ENCODE data around the gene MAN2A1. TPM values are rescaled to one million over a fixed set of nuclear protein-coding genes. Genes with fewer than 3 reads are reported as not detected.

The MAN2A1 gene
- total and polyA plus RNA-seq, 12 donors, result 11.7 to 123 (median 83.2) TPM

DNA sequence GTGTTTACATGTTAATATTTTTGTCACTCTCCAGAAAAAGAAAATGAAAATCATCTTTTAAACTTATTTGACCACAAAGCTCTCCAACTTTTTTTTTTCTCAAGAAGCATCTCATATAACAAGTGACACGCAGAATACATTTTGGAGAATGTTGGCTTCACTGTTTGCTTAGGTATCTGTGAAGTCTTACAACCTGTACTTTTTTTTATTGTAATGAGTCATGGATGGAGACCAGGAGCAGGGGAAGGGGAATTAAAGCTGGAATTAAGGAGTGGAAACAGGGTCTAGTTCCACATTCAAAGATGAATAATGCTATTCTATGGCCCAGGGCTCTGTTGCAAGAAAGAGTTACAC lies 211.9 kb downstream of the MAN2A1 start:
- 85 to 94% (median 88%) methylated on average over 1 of the region's 1 CpG for WGBS, 4 donors
- no peak for DNase-seq
- intact Hi-C loops (cut with DNase I), result no loop called here
- Histone ChIP-seq H3K36me3 (replicated peaks in 1 of 2) (no peaks in the 10 kb centered on the region), H3K4me1 (replicated peaks in 1 of 2) (no peaks in the 10 kb centered on the region), H3K27me3 (no peaks in the 10 kb centered on the region), H3K9me3 (replicated peaks in 1 of 3) (no peaks in the 10 kb centered on the region), H3K4me3 (no peak overlapping the region), H3K27ac (no peak overlapping the region)
- TF ChIP-seq, protein P1, sequence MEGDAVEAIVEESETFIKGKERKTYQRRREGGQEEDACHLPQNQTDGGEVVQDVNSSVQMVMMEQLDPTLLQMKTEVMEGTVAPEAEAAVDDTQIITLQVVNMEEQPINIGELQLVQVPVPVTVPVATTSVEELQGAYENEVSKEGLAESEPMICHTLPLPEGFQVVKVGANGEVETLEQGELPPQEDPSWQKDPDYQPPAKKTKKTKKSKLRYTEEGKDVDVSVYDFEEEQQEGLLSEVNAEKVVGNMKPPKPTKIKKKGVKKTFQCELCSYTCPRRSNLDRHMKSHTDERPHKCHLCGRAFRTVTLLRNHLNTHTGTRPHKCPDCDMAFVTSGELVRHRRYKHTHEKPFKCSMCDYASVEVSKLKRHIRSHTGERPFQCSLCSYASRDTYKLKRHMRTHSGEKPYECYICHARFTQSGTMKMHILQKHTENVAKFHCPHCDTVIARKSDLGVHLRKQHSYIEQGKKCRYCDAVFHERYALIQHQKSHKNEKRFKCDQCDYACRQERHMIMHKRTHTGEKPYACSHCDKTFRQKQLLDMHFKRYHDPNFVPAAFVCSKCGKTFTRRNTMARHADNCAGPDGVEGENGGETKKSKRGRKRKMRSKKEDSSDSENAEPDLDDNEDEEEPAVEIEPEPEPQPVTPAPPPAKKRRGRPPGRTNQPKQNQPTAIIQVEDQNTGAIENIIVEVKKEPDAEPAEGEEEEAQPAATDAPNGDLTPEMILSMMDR (IDR thresholded peaks at IDR 0.05), result no peak
- no peak for TF ChIP-seq POLR2A (IDR thresholded peaks at IDR 0.05)

DNA sequence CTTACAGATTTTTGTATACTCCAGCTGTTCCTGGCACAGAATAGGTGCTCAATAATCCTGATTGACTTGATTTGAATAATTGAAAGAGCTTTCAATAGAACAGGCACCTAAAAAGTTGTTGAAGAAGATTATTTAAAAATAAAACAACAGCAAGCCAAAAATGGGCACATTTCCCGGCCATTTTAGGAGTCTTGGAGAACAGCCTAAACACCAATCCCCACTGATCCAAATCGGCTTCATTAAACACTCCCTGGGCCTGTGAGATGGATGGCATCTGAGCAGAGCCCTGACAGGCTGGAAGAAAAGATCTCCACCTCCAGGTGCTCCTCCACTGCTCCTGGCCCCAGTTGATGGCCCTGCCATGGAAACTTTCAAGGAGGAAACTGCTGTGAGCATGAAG lies 213.3 kb downstream of the MAN2A1 start:
- no peak for DNase-seq
- no peak overlapping the region for H3K27ac ChIP-seq
- no peak overlapping the region for H3K4me3 ChIP-seq
- H3K4me1 ChIP-seq (replicated peaks in 1 of 2), result no peaks in the 10 kb centered on the region
- TF ChIP-seq POLR2A (IDR thresholded peaks at IDR 0.05), result no peak
- TF ChIP-seq, protein P1 (IDR thresholded peaks at IDR 0.05), result no peak
- intact Hi-C loops (cut with DNase I), result no loop called here
- WGBS, 4 donors, result 67 to 84% (median 71%) methylated on average over 2 of the region's 2 CpGs
- no peaks in the 10 kb centered on the region for H3K27me3 ChIP-seq
- H3K9me3 ChIP-seq (replicated peaks in 1 of 3), result no peaks in the 10 kb centered on the region
- H3K36me3 ChIP-seq (replicated peaks in 1 of 2), result no peaks in the 10 kb centered on the region

DNA sequence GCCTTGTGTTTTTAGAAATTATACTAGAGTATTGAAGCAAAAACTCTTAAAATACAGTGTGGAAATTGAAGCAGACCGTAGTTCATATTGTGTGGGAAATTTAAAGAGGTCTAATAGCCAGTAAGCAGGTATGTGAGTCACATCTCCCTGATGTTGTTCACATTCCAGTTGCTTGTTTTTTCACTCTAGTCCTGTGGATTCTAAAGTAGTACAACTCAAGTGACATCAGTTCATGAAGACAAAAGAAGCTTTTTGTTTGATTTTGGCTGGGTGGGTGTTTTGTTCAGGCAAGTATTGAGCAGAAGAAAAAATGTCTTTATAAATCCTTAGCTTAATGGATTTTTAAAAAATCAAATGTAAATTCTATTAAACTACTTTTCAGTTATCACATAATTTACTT lies 216.2 kb downstream of the MAN2A1 start:
- Histone ChIP-seq H3K4me3 (no peak overlapping the region), H3K27me3 (no peaks in the 10 kb centered on the region), H3K36me3 (replicated peaks in 1 of 2) (no peaks in the 10 kb centered on the region), H3K4me1 (replicated peaks in 1 of 2) (no peaks in the 10 kb centered on the region), H3K9me3 (replicated peaks in 1 of 3) (no peaks in the 10 kb centered on the region), H3K27ac (no peak overlapping the region)
- intact Hi-C loops (cut with DNase I), result no loop called here
- no peak for DNase-seq
- TF ChIP-seq POLR2A (IDR thresholded peaks at IDR 0.05), result no peak
- TF ChIP-seq, protein P1 (IDR thresholded peaks at IDR 0.05), result no peak
- 81 to 90% (median 85%) methylated on average over 1 of the region's 1 CpG for WGBS, 4 donors

DNA sequence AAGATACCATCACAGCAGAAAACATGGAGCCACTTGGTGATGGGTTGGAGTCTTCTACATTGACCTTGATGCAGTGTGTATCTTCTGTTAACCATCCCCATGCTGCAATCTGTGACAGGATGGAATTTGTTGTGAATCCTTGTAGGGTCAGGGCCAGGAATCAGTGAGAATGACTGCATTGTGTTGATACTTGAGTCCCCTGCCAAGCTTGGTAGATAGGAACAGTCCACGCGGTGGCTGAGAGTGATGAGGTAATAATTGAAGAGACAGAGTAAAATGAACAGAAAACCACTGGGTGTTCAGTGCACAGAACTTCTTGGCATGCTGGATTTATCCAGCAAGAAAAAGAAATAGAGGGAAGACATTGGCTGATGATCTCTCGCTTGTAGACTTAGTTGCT lies 217.5 kb downstream of the MAN2A1 start:
- intact Hi-C loops (cut with DNase I), result no loop called here
- WGBS, 4 donors, result 86 to 89% (median 88%) methylated on average over 3 of the region's 3 CpGs
- no peak for DNase-seq

More for the DNA sequence above, 217.5 kb downstream of the MAN2A1 start:
- Histone ChIP-seq H3K4me1 (replicated peaks in 1 of 2) (no peaks in the 10 kb centered on the region), H3K27ac (no peak overlapping the region), H3K9me3 (replicated peaks in 1 of 3) (no peaks in the 10 kb centered on the region), H3K36me3 (replicated peaks in 1 of 2) (no peaks in the 10 kb centered on the region), H3K4me3 (no peak overlapping the region), H3K27me3 (no peaks in the 10 kb centered on the region)
- TF ChIP-seq, protein P1 (IDR thresholded peaks at IDR 0.05), result no peak
- TF ChIP-seq POLR2A (IDR thresholded peaks at IDR 0.05), result no peak

Measured in adrenal gland (tissue), 12 donors.